Activated naive CD8-positive, alpha-beta T cell treated with anti-CD3 and anti-CD28 coated beads, Interleukin-2, amount 50 U/mL, for 24 hours (primary cell): ENCODE results near the gene TMEM107.
A peak's percentile ranks its signal among the peaks of the same experiment; 100 is the strongest.

Source experiments
- ATAC-seq: fragments of 150-1000 bp; cut with Tn5 transposase; one replicate; pipeline ENCODE4 v1.10.0; 2021
- DNase-seq: peaks from one replicate; pipeline ENCODE4 v3.0.0; 2021
- H3K27ac Mint-ChIP-seq: one replicate; pipeline ENCODE4 v1.8.0; 2021; ENCODE audit warnings: mild to moderate bottlenecking, mixed read lengths
- H3K27me3 Mint-ChIP-seq: one replicate; pipeline ENCODE4 v1.8.0; 2021; ENCODE audit warnings: mixed read lengths
- H3K36me3 Mint-ChIP-seq: one replicate; pipeline ENCODE4 v1.8.0; 2021; ENCODE audit warnings: low read depth, mixed read lengths
- H3K4me1 Mint-ChIP-seq: one replicate; pipeline ENCODE4 v1.8.0; 2021; ENCODE audit warnings: mixed read lengths
- H3K4me3 Mint-ChIP-seq: one replicate; pipeline ENCODE4 v1.8.0; 2021; ENCODE audit warnings: mild to moderate bottlenecking, moderate library complexity, mixed read lengths
- H3K9me3 Mint-ChIP-seq: one replicate; pipeline ENCODE4 v1.8.0; 2021; ENCODE audit warnings: mixed read lengths

TMEM107 gene

DNA sequence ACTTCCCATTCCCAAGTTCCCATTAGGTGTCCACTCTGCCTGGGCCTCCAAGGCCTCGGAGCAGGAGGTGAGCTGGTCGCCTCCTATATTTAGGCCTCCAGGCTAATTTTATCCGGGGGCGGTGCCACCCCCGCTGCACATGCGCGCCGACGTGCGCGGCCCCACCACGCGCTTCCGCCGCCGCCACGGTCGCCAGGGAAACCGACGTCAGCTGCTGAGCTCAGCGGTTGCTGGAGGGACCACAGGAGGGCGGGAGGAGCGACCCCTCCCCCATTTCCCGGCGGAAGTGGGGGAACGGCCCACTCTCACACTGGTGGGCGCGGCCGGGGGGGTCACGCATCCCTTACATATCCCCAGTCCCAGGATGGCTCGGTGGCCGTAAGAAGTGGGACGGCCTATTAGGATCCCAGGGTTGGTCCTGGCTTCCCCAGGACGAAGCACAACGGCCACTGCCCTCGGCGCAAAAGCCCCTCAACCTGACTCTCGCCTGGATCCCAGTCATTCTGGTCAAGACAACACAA is 25.0 kb downstream of the TMEM107 start:
- peaks cover 25% of the 10 kb centered on the region for H3K36me3 Mint-ChIP-seq
- DNase-seq (peak; percentile 93), ATAC-seq (peak; percentile 21)
- peaks cover 52% of the 10 kb centered on the region for H3K4me1 Mint-ChIP-seq
- no peaks in the 10 kb centered on the region for H3K27me3 Mint-ChIP-seq
- H3K27ac Mint-ChIP-seq, result no peak overlapping the region
- no peaks in the 10 kb centered on the region for H3K9me3 Mint-ChIP-seq
- no peak overlapping the region for H3K4me3 Mint-ChIP-seq

DNA sequence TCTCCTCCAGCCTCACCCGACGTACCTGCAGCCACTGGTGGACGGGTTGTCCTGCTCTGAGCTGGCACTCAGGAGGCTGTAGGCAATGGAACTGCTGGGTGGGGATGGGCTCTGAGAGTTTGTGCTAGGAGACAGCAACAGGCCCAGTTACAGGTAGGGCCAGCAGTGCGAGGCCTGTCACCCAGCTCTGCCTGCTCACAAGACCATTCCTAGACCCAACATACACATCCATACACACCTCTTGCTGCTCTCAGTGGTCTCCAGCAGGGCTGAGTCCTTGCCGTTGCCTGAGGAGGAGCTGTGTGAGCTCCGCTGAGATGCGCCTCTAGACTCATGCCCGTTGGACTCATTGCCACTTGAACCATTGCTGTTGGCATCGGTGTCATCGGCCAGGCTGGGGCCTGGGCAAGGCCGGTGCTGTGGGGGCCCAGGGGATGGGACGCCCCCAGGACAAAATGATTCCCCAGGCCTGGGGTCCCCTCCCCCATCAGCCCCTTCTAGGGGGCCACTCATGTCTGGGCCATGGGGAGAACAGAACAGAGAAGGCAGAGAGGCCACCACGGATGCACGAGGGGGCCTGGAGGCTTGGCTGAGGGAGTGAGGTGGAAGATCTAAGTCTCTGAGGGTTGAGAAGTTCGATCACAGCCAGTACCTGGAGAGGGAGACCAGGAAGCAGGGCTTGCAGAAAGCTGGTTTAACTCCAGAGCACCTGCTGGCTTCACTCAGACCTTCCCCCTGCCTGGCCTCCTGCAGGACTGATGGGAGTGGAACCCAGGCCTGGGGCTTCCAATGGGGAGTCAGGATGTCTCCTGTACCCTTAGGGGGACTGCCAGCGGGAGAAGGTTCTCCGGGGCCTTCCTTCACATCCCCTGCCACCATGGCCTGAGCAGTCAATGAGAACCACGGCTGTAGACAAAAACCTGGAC is 25.7 kb downstream of the TMEM107 start:
- H3K4me1 Mint-ChIP-seq, result peaks cover 50% of the 10 kb centered on the region
- H3K4me3 Mint-ChIP-seq, result no peak overlapping the region
- H3K36me3 Mint-ChIP-seq, result peaks cover 28% of the 10 kb centered on the region
- no peaks in the 10 kb centered on the region for H3K27me3 Mint-ChIP-seq
- H3K9me3 Mint-ChIP-seq, result no peaks in the 10 kb centered on the region
- H3K27ac Mint-ChIP-seq, result no peak overlapping the region
- no peak for DNase-seq
- ATAC-seq, result no peak

DNA sequence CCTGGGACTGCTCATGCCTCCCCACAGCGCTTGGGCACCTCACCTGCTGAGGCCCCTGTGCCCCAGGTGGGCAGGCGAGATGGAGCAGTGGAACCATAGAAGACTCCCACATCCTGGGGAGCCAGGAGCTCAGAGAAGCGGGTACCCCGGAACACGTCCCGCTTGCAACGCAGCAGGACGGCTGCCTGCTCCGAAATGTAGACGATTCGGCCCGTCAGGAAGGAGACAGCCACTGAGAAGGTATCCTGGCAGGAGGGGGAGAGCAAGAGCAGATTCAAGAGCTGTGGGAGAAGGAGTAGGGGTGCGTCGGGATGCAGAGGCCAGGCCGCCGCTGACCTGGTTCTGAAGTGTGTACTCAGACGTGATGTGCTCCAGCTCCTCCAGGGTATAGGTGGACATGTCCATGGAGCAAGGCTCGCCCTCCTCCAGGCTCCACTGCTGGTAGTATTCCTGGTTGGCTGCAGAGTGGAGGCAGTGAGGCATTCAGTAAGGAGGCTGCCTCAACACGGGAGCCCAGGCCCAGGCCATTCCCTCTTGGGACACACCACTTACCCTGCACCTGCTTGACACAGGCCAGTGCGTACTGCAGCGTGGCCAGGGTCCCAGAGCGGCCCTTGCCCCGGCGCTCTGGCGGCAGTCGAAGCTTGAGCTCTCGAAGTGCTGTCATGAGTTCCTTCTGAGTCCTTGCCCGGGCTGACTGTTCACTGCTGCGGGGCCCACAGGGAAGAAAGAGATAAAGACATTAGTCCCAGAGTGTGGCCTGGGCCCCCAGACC is 26.6 kb downstream of the TMEM107 start:
- Mint-ChIP-seq H3K27ac (peak overlapping the region; percentile 11), H3K4me3 (no peak overlapping the region), H3K27me3 (no peaks in the 10 kb centered on the region), H3K36me3 (peaks cover 28% of the 10 kb centered on the region), H3K4me1 (peaks cover 42% of the 10 kb centered on the region), H3K9me3 (no peaks in the 10 kb centered on the region)
- DNase-seq (no peak), ATAC-seq (no peak)

GRCh38 chr17:8148560-8148959 is 27.6 kb downstream of the TMEM107 start:
- no peak for ATAC-seq
- no peak overlapping the region for H3K4me3 Mint-ChIP-seq
- no peak for DNase-seq
- H3K27me3 Mint-ChIP-seq, result no peaks in the 10 kb centered on the region
- H3K4me1 Mint-ChIP-seq, result peaks cover 31% of the 10 kb centered on the region
- no peak overlapping the region for H3K27ac Mint-ChIP-seq
- H3K36me3 Mint-ChIP-seq, result peaks cover 34% of the 10 kb centered on the region
- H3K9me3 Mint-ChIP-seq, result no peaks in the 10 kb centered on the region

DNA sequence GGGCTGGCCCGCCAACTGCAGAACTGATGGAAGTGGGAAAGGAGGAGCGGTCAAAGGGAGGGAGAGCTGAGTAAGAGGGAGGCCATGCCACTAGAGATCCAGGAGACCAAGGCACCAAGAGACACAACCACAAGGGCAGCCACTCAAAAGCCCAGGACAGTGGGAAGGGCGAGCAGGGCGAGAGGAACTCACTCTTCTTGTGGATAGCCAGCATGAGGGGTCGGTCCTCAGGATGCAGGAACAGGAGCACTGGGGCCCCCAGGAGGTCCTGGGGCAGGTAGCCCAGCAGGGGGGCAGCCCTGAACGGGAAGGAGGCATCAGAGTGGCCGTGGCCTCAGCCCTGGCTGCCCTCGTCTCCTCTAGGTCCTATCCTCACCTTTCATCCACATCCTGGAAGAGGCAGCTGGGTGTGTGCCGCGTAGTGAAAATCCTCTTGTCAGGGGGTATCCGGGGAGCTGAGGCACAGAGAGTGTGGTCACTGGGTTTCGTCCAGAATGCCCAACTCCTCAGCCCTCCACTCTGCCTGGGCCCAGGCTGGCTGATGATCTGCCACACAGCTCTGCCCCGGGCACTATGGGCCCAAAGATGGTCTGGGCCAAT is 28.3 kb downstream of the TMEM107 start:
- no peaks in the 10 kb centered on the region for H3K27me3 Mint-ChIP-seq
- H3K4me3 Mint-ChIP-seq, result no peak overlapping the region
- ATAC-seq (no peak), DNase-seq (no peak)
- peaks cover 25% of the 10 kb centered on the region for H3K4me1 Mint-ChIP-seq
- H3K9me3 Mint-ChIP-seq, result no peaks in the 10 kb centered on the region
- H3K36me3 Mint-ChIP-seq, result peaks cover 32% of the 10 kb centered on the region
- no peak overlapping the region for H3K27ac Mint-ChIP-seq

DNA sequence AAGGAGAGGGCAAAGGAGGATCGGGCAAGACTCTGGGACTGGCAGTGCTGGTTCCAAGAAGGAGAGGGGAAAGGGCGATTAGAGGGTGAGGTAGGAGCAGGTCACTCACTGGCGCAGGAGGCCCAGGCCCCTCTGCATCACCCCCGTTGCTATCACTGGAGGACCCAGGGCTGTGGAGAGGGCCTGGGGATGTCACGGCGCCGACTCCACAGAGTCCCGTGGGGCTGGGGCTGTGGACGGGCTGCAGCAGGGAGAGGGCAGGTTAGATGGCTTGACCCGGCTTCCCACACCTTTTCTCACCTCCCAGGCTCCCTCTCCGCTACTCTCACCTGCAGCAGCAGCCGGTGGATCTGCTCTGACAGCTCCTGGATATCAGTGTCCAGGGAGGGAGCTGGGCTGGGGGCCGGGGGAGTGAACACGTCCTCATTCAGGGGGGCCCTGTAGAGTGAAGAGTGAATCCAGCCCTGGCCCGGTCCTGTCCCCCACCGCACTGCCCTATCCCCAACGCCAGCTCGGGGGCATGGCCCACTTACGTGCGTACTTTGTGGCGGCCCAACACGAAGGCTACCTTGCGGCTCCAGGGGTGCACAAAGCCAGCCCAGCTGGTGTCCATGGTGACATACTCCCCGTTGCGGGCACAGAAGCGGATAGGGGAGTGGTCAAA is 28.9 kb downstream of the TMEM107 start:
- Mint-ChIP-seq H3K9me3 (no peaks in the 10 kb centered on the region), H3K36me3 (peaks cover 31% of the 10 kb centered on the region), H3K27me3 (no peaks in the 10 kb centered on the region), H3K27ac (no peak overlapping the region), H3K4me1 (peaks cover 18% of the 10 kb centered on the region), H3K4me3 (no peak overlapping the region)
- ATAC-seq, result no peak
- no peak for DNase-seq

- Mint-ChIP-seq H3K9me3 (no peaks in the 10 kb centered on the region), H3K36me3 (peaks cover 31% of the 10 kb centered on the region), H3K4me1 (peaks cover 14% of the 10 kb centered on the region), H3K27ac (no peak overlapping the region), H3K4me3 (no peak overlapping the region), H3K27me3 (no peaks in the 10 kb centered on the region)
- ATAC-seq (no peak), DNase-seq (no peak)
These were observed 29.6 kb downstream of the TMEM107 start for GRCh38 chr17:8146381-8147140.

DNA sequence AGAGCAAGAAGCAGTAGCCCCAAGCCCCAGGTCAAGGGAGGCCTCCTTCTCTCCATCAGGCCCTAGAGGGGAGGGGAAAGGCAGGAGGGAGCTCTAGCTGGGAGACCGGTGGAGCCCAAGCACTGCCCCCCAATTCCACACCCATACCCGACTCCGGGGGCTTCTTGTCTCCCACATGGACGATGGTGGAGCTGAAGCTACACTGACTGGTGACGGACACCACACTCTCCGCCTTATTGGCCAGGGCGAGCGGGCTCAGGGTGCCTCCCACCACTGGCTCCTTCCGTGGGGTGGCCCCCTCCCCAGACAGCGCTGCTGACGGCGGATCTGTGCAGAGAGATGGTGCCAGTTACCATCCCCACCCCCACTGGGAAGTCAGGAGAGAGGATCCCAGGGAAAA is 30.4 kb downstream of the TMEM107 start:
- ATAC-seq (no peak), DNase-seq (no peak)
- no peaks in the 10 kb centered on the region for H3K9me3 Mint-ChIP-seq
- peaks cover 9% of the 10 kb centered on the region for H3K4me1 Mint-ChIP-seq
- H3K27me3 Mint-ChIP-seq, result no peaks in the 10 kb centered on the region
- no peak overlapping the region for H3K4me3 Mint-ChIP-seq
- H3K36me3 Mint-ChIP-seq, result peaks cover 35% of the 10 kb centered on the region
- no peak overlapping the region for H3K27ac Mint-ChIP-seq

DNA sequence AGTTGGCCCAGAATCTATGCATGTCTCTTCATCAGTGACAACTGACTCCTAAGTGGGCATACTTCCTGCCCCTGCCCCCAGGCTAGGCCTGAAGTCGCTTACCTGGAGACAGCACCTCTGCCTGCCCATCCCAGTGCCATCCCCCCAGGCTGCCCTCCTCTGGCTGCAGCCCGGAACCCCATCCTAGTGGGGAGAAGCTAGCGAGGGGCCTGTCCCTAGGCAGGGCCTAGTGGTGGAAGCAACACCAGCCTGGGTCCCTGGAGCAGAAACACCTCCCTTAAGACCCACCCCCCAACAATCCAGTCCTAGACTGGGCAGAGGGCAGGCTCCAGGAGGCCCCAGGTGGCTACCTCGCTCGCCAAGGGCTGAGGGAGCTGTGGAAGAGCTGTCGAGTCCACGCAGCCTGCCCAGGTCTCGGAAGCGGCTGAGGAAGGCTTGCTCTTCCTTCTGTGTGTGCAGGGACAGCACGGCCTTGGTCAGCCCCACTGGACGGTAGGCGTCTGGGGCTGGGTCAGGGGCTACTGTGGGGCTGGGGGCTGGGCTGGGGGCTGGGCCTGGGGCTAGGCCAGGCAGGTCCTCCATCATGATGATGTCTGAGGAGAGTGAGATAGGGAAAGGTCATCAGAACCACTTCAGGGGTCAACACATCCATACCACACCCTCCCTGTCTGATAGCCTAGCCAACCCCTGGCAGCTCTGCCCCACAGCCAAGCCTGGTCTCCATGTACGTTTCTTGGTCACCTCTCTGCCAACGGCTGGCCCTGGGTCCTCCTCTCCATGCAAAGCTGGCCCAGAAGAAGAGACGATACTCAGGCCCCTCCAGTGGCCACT is 31.6 kb downstream of the TMEM107 start:
- no peak for DNase-seq
- H3K9me3 Mint-ChIP-seq, result no peaks in the 10 kb centered on the region

GRCh38 chr17:8143581-8144400 is 32.4 kb downstream of the TMEM107 start:
- DNase-seq, result no peak
- Mint-ChIP-seq H3K36me3 (peaks cover 41% of the 10 kb centered on the region), H3K4me3 (no peak overlapping the region)

More for the DNA sequence above, 31.6 kb downstream of the TMEM107 start:
- ATAC-seq, result no peak
- Mint-ChIP-seq H3K27ac (no peak overlapping the region), H3K4me3 (no peak overlapping the region), H3K36me3 (peaks cover 41% of the 10 kb centered on the region), H3K4me1 (no peaks in the 10 kb centered on the region), H3K27me3 (no peaks in the 10 kb centered on the region)

DNA sequence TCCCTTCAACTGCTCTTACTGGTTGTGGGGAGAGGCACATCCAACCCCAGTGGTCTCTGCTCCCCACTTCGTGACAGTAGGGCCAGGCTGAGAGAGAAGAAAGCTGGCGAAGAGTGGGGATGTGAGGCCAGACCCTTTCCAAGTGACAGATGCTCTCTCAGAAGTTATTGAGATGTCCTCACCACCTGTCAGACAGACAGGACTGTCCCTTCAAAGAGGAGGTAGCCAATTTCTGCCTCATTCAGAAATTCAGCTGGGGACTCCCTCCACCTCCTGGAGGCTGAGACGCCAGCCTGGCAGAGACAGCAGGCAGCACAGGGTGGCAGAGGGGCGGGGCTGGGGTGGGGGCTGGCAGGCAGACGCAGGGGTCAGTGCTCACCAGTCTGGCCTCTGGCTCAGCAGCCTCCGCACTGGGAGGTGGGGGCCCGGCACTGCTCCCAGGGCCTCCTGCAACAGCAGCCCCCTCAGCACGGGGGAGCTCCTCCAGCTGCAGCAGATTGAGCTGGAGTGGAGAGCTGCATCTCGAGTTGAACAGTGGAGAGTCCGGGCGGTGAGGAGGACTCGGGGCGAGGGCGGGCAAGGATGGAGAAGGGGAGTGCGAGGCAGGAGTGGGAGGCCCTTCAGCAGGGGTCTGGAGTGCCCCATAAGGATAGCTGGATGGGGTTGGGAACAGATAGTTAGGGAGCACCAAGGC is 33.1 kb downstream of the TMEM107 start:
- no peak overlapping the region for H3K4me3 Mint-ChIP-seq
- H3K4me1 Mint-ChIP-seq, result no peaks in the 10 kb centered on the region
- H3K9me3 Mint-ChIP-seq, result no peaks in the 10 kb centered on the region
- H3K27ac Mint-ChIP-seq, result no peak overlapping the region
- ATAC-seq (no peak), DNase-seq (no peak)
- H3K36me3 Mint-ChIP-seq, result peaks cover 34% of the 10 kb centered on the region
- peaks cover 2% of the 10 kb centered on the region for H3K27me3 Mint-ChIP-seq

More at GRCh38 chr17:8143581-8144400, 32.4 kb downstream of the TMEM107 start:
- H3K27ac Mint-ChIP-seq, result no peak overlapping the region
- no peaks in the 10 kb centered on the region for H3K9me3 Mint-ChIP-seq
- H3K27me3 Mint-ChIP-seq, result peaks cover 2% of the 10 kb centered on the region
- no peaks in the 10 kb centered on the region for H3K4me1 Mint-ChIP-seq
- no peak for ATAC-seq
